ENCODE results near the gene PHLDB3. TPM values are rescaled to one million over a fixed set of nuclear protein-coding genes. Genes with fewer than 3 reads are reported as not detected.
"Not testable (repeated sequence)": the region's sequence is repeated elsewhere in the genome, so short reads cannot be mapped to it uniquely, and the experiment has no call there.

The PHLDB3 gene
- polyA plus RNA-seq, 1 experiment: 5.3 TPM

DNA sequence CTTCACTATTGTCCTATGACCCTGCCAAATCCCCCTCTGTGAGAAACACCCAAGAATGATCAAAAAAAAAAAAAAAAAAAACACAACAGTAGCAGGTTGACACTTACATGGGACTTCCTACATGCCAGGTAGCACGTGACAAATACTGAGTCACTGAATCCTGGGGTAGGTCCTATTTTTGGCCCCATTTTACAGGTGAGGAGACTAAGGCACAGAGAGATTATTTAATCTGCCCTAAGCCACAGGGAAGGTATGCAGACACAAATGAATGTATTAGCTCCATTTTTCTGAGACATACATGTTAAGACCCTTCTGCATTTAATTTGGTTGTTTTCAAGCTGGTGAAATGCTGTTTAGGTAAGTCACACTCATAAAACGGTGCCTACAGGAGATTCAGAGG lies 44.2 kb upstream of the PHLDB3 start:
- H3K36me3 ChIP-seq (ENCODE audit: control insufficient read depth, insufficient read depth, low read length): peaks cover 22% of the 10 kb centered on the region
- no peak for DNase-seq (ENCODE audit: low read depth)
- CTCF ChIA-PET: interaction anchor here (1.6 kb wide), 1 partner anchor 13 kb away, joined by 4 read pairs; no protein-coding TSS in a partner anchor
- H3K27me3 ChIP-seq (ENCODE audit: control insufficient read depth, insufficient read depth, low read length): no peaks in the 10 kb centered on the region
- H3K4me3 ChIP-seq (ENCODE audit: low read depth, low read length): no peak overlapping the region
- TF ChIP-seq, protein P1, sequence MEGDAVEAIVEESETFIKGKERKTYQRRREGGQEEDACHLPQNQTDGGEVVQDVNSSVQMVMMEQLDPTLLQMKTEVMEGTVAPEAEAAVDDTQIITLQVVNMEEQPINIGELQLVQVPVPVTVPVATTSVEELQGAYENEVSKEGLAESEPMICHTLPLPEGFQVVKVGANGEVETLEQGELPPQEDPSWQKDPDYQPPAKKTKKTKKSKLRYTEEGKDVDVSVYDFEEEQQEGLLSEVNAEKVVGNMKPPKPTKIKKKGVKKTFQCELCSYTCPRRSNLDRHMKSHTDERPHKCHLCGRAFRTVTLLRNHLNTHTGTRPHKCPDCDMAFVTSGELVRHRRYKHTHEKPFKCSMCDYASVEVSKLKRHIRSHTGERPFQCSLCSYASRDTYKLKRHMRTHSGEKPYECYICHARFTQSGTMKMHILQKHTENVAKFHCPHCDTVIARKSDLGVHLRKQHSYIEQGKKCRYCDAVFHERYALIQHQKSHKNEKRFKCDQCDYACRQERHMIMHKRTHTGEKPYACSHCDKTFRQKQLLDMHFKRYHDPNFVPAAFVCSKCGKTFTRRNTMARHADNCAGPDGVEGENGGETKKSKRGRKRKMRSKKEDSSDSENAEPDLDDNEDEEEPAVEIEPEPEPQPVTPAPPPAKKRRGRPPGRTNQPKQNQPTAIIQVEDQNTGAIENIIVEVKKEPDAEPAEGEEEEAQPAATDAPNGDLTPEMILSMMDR (IDR thresholded peaks at IDR 0.05; ENCODE audit: insufficient read depth, low read depth, low read length): no peak
- POLR2A ChIA-PET: no interaction called here

DNA sequence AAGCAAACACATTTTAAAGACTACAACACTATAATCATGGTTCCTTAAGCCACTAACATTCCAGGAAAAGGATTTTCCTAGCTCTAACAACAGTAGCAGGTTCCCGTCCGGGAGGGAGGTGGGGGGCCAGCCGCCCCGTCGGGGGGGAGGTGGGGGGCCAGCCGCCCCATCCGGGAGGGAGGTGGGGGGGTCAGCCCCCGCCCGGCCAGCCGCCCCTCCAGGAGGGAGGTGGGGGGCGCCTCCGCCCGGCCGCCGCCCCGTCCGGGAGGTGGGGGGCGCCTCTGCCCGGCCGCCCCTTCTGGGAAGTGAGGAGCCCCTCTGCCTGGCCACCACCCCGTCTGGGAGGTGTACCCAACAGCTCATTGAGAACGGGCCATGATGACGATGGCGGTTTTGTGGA lies 43.4 kb upstream of the PHLDB3 start:
- H3K4me3 ChIP-seq (ENCODE audit: low read depth, low read length); CTCF ChIA-PET; DNase-seq (ENCODE audit: low read depth); POLR2A ChIA-PET; H3K27me3 ChIP-seq (ENCODE audit: control insufficient read depth, insufficient read depth, low read length): not testable (repeated sequence)
- peaks cover 20% of the 10 kb centered on the region for H3K36me3 ChIP-seq (ENCODE audit: control insufficient read depth, insufficient read depth, low read length)

DNA sequence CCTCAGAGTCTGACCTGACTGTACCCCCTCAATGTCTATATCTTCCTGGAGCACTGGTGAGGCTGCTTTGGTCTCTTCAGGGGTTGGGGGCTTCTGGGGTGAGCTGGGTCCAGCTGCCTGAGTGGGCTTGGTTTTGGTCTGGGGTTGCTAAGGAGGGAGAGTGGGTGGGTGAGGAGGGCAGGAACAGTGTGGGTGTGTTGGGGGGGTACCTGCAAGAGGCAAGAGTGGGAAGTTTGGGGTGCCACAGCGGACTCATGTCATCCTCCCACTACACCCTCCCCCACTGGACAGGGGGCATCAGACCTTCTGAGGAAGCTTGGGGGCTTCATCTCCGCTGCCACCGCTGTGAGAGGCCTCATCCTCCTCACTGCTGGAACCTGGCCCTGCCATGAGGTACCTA lies 42.0 kb upstream of the PHLDB3 start:
- TF ChIP-seq, protein P1 (IDR thresholded peaks at IDR 0.05; ENCODE audit: insufficient read depth, low read depth, low read length): no peak
- DNase-seq (ENCODE audit: low read depth): no peak
- H3K27me3 ChIP-seq (ENCODE audit: control insufficient read depth, insufficient read depth, low read length): no peaks in the 10 kb centered on the region
- CTCF ChIA-PET: interaction anchor here (1.0 kb wide), 1 partner anchor 11 kb away, joined by 3 read pairs; no protein-coding TSS in a partner anchor
- POLR2A ChIA-PET: no interaction called here
- no peak overlapping the region for H3K4me3 ChIP-seq (ENCODE audit: low read depth, low read length)
- H3K36me3 ChIP-seq (ENCODE audit: control insufficient read depth, insufficient read depth, low read length): peaks cover 16% of the 10 kb centered on the region

DNA sequence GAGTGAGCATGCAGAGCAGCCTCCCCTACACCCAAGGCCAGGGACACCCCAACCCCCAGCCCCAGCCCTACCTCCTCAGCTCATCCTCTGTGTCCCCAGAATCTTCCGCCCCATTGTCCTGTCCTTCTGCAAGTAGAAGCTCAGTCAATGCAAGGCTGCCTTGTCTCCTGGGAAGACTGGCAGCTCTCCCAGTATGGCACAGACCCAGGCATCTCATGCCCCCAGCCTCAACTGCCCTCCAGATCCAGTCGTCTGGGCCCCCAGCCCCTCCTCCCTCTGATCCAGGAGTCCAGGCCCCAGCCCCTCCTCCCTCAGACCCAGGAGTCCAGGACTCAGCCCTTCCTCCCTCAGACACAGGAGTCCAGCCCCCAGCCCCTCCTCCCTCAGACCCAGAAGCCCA lies 41.4 kb upstream of the PHLDB3 start:
- TF ChIP-seq, protein P1 (IDR thresholded peaks at IDR 0.05; ENCODE audit: insufficient read depth, low read depth, low read length): no peak
- Histone ChIP-seq H3K4me3 (ENCODE audit: low read depth, low read length) (no peak overlapping the region), H3K27me3 (ENCODE audit: control insufficient read depth, insufficient read depth, low read length) (no peaks in the 10 kb centered on the region), H3K36me3 (ENCODE audit: control insufficient read depth, insufficient read depth, low read length) (peaks cover 13% of the 10 kb centered on the region)
- CTCF ChIA-PET: interaction anchor here (1.5 kb wide), 1 partner anchor 11 kb away, joined by 5 read pairs; no protein-coding TSS in a partner anchor
- no peak for DNase-seq (ENCODE audit: low read depth)
- POLR2A ChIA-PET: no interaction called here

DNA sequence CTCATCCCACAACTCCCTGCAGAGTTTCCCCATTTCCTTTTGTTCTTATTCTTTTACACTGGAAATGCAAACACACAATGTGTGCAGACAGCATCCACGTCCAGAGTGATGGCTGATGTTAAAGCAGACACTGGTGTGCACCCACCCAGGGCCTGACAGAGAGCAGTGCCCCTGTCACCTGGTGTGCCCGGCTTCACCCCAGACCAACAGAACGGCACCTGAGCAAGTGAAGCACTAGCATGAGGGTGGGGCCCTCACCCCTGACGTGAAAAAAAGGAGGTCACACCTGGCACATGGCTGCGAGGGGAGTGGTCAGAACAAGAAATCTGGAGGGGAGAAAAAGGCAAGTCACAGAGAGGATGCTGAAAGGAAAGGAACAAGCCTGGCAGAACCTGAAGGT lies 40.7 kb upstream of the PHLDB3 start:
- POLR2A ChIA-PET: no interaction called here
- no peaks in the 10 kb centered on the region for H3K27me3 ChIP-seq (ENCODE audit: control insufficient read depth, insufficient read depth, low read length)
- CTCF ChIA-PET: interaction anchor here (1.4 to 1.5 kb wide), 2 partner anchors 10 kb away, joined by 4 to 5 read pairs; no protein-coding TSS in a partner anchor
- no peak for DNase-seq (ENCODE audit: low read depth)
- TF ChIP-seq, protein P1 (IDR thresholded peaks at IDR 0.05; ENCODE audit: insufficient read depth, low read depth, low read length): no peak
- H3K4me3 ChIP-seq (ENCODE audit: low read depth, low read length): no peak overlapping the region
- peaks cover 16% of the 10 kb centered on the region for H3K36me3 ChIP-seq (ENCODE audit: control insufficient read depth, insufficient read depth, low read length)

DNA sequence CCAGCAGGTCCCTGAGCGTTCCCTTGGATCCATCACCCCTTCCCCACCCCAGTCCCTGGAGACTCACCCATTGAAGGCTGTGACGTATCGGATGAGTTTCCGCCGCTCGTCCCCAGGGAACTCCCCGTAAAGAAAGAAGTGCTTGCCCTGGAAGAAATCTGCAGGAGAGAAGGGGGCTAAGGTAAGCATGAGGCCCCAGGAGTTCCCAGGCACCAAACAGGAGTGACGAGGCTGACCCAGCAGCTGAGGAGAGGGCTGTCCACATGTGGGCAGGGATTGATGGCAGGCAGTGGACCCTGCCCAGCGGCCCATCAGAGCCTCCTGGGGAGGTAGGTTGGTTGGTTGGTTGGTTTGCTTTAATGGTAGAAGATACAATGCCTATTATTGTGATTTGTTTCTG lies 39.5 kb upstream of the PHLDB3 start:
- no peaks in the 10 kb centered on the region for H3K27me3 ChIP-seq (ENCODE audit: control insufficient read depth, insufficient read depth, low read length)
- H3K36me3 ChIP-seq (ENCODE audit: control insufficient read depth, insufficient read depth, low read length): peaks cover 16% of the 10 kb centered on the region
- no peak for DNase-seq (ENCODE audit: low read depth)
- CTCF ChIA-PET: interaction anchor here (0.8 to 2.3 kb wide), 3 partner anchors 11 to 14 kb away, joined by 3 to 7 read pairs (median 4); no protein-coding TSS in a partner anchor
- TF ChIP-seq, protein P1 (IDR thresholded peaks at IDR 0.05; ENCODE audit: insufficient read depth, low read depth, low read length): no peak
- POLR2A ChIA-PET: no interaction called here
- H3K4me3 ChIP-seq (ENCODE audit: low read depth, low read length): no peak overlapping the region
